K562 (cell line): ENCODE data around the gene DNAH3. TPM values are rescaled to one million over a fixed set of nuclear protein-coding genes. Genes with fewer than 3 reads are reported as not detected.

ENCODE experiments used
- ATAC-seq: fragments of 200-7000 bp; cut with Tn5 transposase; 3 replicates; pipeline ENCODE4 v1.9.1; 2020; ENCODE audit warnings: moderate library complexity
- BruUV-seq: library from RNA; stranded (reverse); fragments of 400-500 nt; replicated peaks from 2 replicates; lab custom pipeline; 2021; lab: Mats Ljungman, UMichigan
- CTCF ChIA-PET: fragments of 300-600 bp; formaldehyde crosslinking; extraction: SDS; loops from one replicate; lab custom pipeline; 2021; ENCODE audit warnings: low intra/inter-chr PET ratio; lab: Yijun Ruan, JAX
- POLR2A ChIA-PET: fragments of 300-600, 350-650 bp; sonication (Branson Sonifier 250); formaldehyde crosslinking; extraction: SDS; loops from one replicate; lab custom pipeline; 2021; ENCODE audit warnings: antibody characterized with exemption, inconsistent platforms; lab: Yijun Ruan, JAX
- DNase-seq, 4 experiments: peaks; one replicate each; pipeline versions ENCODE4 v3.0.0 to v3.0.0-alpha.2; 2011 to 2018; ENCODE audit warnings: low spot score in 3 of 4, mixed read lengths in 3 of 4; ENCODE audit errors: extremely low read depth in 1 of 4
- FAIRE-seq: peaks from 2 replicates; lab custom pipeline; 2011; peaks lifted over from hg19 to GRCh38; lab: Jason Lieb, UNC
- H2AFZ ChIP-seq: 2 replicates; pipeline ENCODE4 v1.6.0; 2011; ENCODE audit warnings: low read depth, low read length, control low read depth, inconsistent platforms
- H3K27ac ChIP-seq: fragments of 200-600 bp; 3 replicates; pipeline ENCODE4 v1.8.0; 2011; ENCODE audit warnings: low read depth, mild to moderate bottlenecking, control low read depth, inconsistent platforms, low read length, moderate library complexity, mixed read lengths; ENCODE audit errors: extremely low read depth
- H3K27me3 ChIP-seq, 2 experiments: fragments of 300-600 bp in 1 of 2; 2 replicates in 1 of 2; 3 replicates in 1 of 2; pipeline versions ENCODE4 v1.6.0 to v1.8.0; 2011; ENCODE audit warnings: inconsistent platforms in 2 of 2, low read length in 2 of 2, mild to moderate bottlenecking in 1 of 2, mixed read lengths in 1 of 2, moderate library complexity in 1 of 2; ENCODE audit not compliant: control insufficient read depth in 2 of 2, insufficient read depth in 2 of 2
- H3K36me3 ChIP-seq: fragments of 300-600 bp; 3 replicates; pipeline ENCODE4 v1.8.0; 2011; ENCODE audit warnings: mild to moderate bottlenecking, low read length, inconsistent platforms; ENCODE audit not compliant: control insufficient read depth, insufficient read depth
- H3K4me1 ChIP-seq, 2 experiments: fragments of 200-600 bp in 1 of 2; replicated peaks in 1 of 2; 2 replicates in 1 of 2; 3 replicates in 1 of 2; pipeline versions ENCODE4 v1.5.1 to v1.8.0; 2011; ENCODE audit warnings: inconsistent platforms in 2 of 2, low read length in 2 of 2, mild to moderate bottlenecking in 1 of 2, mixed read lengths in 1 of 2, moderate library complexity in 1 of 2; ENCODE audit not compliant: control insufficient read depth in 2 of 2, insufficient read depth in 2 of 2
- H3K4me2 ChIP-seq: 2 replicates; pipeline ENCODE4 v1.6.1; 2011; ENCODE audit warnings: low read length, control low read depth, inconsistent platforms, mixed read lengths; ENCODE audit not compliant: insufficient read depth
- H3K4me3 ChIP-seq: fragments of 200-600 bp; sonication (generic), shearing (Covaris generic); 2 replicates; pipeline ENCODE4 v1.5.1; 2016; ENCODE audit warnings: control low read depth, inconsistent platforms
- H3K79me2 ChIP-seq: fragments of 200-600 bp; 3 replicates; pipeline ENCODE4 v1.8.0; 2011; ENCODE audit warnings: low read length, inconsistent platforms; ENCODE audit not compliant: control insufficient read depth, insufficient read depth
- H3K9ac ChIP-seq, 2 experiments: 2 replicates each; pipeline versions ENCODE4 v1.6.0 to v1.6.1; 2011; ENCODE audit warnings: low read depth in 2 of 2, low read length in 2 of 2, control low read depth in 1 of 2, inconsistent platforms in 1 of 2, mild to moderate bottlenecking in 1 of 2, mixed read lengths in 1 of 2; ENCODE audit not compliant: insufficient read depth in 1 of 2
- H3K9me1 ChIP-seq: one replicate; pipeline ENCODE4 v1.6.0; 2011; ENCODE audit warnings: inconsistent platforms, mild to moderate bottlenecking, low read length, moderate library complexity; ENCODE audit not compliant: control insufficient read depth, insufficient read depth
- H3K9me3 ChIP-seq: replicated peaks from 2 replicates; pipeline ENCODE4 v1.5.1; 2011; ENCODE audit warnings: low read depth, low read length, inconsistent platforms; ENCODE audit not compliant: control insufficient read depth, insufficient read depth
- H4K20me1 ChIP-seq: replicated peaks from 2 replicates; pipeline ENCODE4 v1.6.1; 2011; ENCODE audit warnings: low read length, inconsistent platforms, mixed read lengths; ENCODE audit not compliant: control insufficient read depth, insufficient read depth
- CLOCK ChIP-seq: fragments of 250-450 bp; sonication (Bioruptor Pico); IDR thresholded peaks from 2 replicates; pipeline ENCODE4 v1.4.0; 2020; ENCODE audit warnings: mild to moderate bottlenecking, moderate library complexity, borderline replicate concordance
- DIDO1 ChIP-seq: fragments of 450-650 bp; IDR thresholded peaks from 2 replicates; pipeline ENCODE4 v1.6.1; 2016; ENCODE audit warnings: low read depth, missing biosample characterization, missing genetic modification characterization
- E4F1 ChIP-seq: fragments of 250-450 bp; sonication (Bioruptor Pico); IDR thresholded peaks from 2 replicates; pipeline ENCODE4 v1.5.0; 2021; ENCODE audit warnings: mild to moderate bottlenecking, borderline replicate concordance
- KAT2B ChIP-seq: IDR thresholded peaks from one replicate; pipeline ENCODE4 v1.6.1; 2012; ENCODE audit warnings: low read depth, mild to moderate bottlenecking, control low read depth, inconsistent platforms, low read length, moderate library complexity
- KDM5B ChIP-seq: fragments of 200-600 bp; sonication (generic); IDR thresholded peaks from 2 replicates; pipeline ENCODE4 v1.6.1; 2012; ENCODE audit warnings: low read depth, mild to moderate bottlenecking, moderate library complexity, low read length, control low read depth, inconsistent platforms; ENCODE audit not compliant: insufficient replicate concordance
- NR2C1 ChIP-seq, 2 experiments: fragments of 450-650 bp; IDR thresholded peaks; 2 replicates each; pipeline ENCODE4 v1.6.1; 2017; ENCODE audit warnings: mild to moderate bottlenecking in 2 of 2, antibody characterized with exemption in 1 of 2, inconsistent platforms in 1 of 2, missing compliant biosample characterization in 1 of 2, missing genetic modification characterization in 1 of 2
- NR4A1 ChIP-seq, 2 experiments: fragments of 250-450 bp in 1 of 2; fragments of 450-650 bp in 1 of 2; sonication (Bioruptor Pico) in 1 of 2; IDR thresholded peaks; 2 replicates each; pipeline versions ENCODE4 v1.4.0 to v1.6.1; 2016 to 2020; ENCODE audit warnings: mild to moderate bottlenecking in 2 of 2, missing compliant biosample characterization in 1 of 2, missing genetic modification characterization in 1 of 2, moderate library complexity in 1 of 2
- PHB2 ChIP-seq: fragments of 450-650 bp; IDR thresholded peaks from 2 replicates; pipeline ENCODE4 v1.6.1; 2017; ENCODE audit warnings: low read depth
- PHTF2 ChIP-seq: fragments of 250-450 bp; sonication (Bioruptor Pico); IDR thresholded peaks from 2 replicates; pipeline ENCODE4 v1.5.0; 2021; ENCODE audit warnings: mild to moderate bottlenecking
- RBM22 ChIP-seq: fragments of 200-400 bp; formaldehyde crosslinking; IDR thresholded peaks from 2 replicates; pipeline ENCODE4 v1.6.1; 2018; ENCODE audit warnings: low read length, low read depth; ENCODE audit not compliant: poor library complexity, severe bottlenecking
- SP2 ChIP-seq: IDR thresholded peaks from 2 replicates; pipeline ENCODE4 v1.6.1; 2011; ENCODE audit warnings: mild to moderate bottlenecking, low read depth, low read length, moderate library complexity; ENCODE audit not compliant: poor library complexity, severe bottlenecking; ENCODE audit errors: extremely low read depth
- TEAD2 ChIP-seq: fragments of 450-650 bp; IDR thresholded peaks from 2 replicates; pipeline ENCODE4 v1.6.1; 2016; ENCODE audit warnings: missing genetic modification characterization, control low read depth, missing compliant biosample characterization
- TOE1 ChIP-seq, 2 experiments: fragments of 450-650 bp in 1 of 2; sonication (generic) in 1 of 2; formaldehyde crosslinking in 1 of 2; IDR thresholded peaks; 2 replicates each; pipeline versions ENCODE4 v1.7.1 to v1.8.0; 2016 to 2022; ENCODE audit warnings: borderline replicate concordance in 2 of 2, mild to moderate bottlenecking in 2 of 2, antibody characterized with exemption in 1 of 2, inconsistent platforms in 1 of 2, low read depth in 1 of 2, missing genetic modification reagents in 1 of 2, moderate library complexity in 1 of 2
- U2AF1 ChIP-seq: fragments of 200-400 bp; formaldehyde crosslinking; optimal IDR thresholded peaks from 2 replicates; pipeline ENCODE3; 2017; ENCODE audit warnings: mild to moderate bottlenecking, low read depth, low read length, moderate library complexity
- ZBTB2 ChIP-seq: fragments of 450-650 bp; IDR thresholded peaks from 2 replicates; pipeline ENCODE4 v1.6.1; 2016; ENCODE audit warnings: antibody characterized with exemption
- WGBS: fragments of 100-300 bp; shearing (Covaris generic); methylation state at CpG from one replicate; pipeline ENCODE4 v1.1.6; 2016; ENCODE audit warnings: low coverage, mixed read lengths; ENCODE audit not compliant: insufficient coverage; ENCODE audit errors: missing lambda C conversion rate; 5-methylcytosine and 5-hydroxymethylcytosine counted together
- in situ Hi-C: fragments of 300-500 bp; cut with MboI; formaldehyde crosslinking; loops from 4 replicates; pipeline ENCODE4 v1.15.0; 2018; ENCODE audit warnings: inconsistent platforms, mixed read lengths
- intact Hi-C: fragments of 100-400 bp; cut with micrococcal nuclease; formaldehyde crosslinking; loops from 2 replicates; pipeline ENCODE4 v1.14.2; 2022
- polyA plus RNA-seq, 8 experiments: library from polyadenylated mRNA; depleted of rRNA in 4 of 8; stranded (reverse) in 5 of 8; unstranded in 3 of 8; fragments of >200 nt; fragmentation: Nextera tagmentation in 2 of 8; fragmentation: Illumina TruSeq in 1 of 8; extraction: Ambion mirVana in 2 of 8; extraction: Trizol in 1 of 8; gene quantifications; 2 replicates each; pipeline versions ENCODE4 v1.2.1 to v1.2.3, GENCODE V29; 2011 to 2014; ENCODE audit warnings: inconsistent platforms in 1 of 8, missing spikeins in 1 of 8
- total RNA-seq, 7 experiments: library from RNA; depleted of rRNA in 6 of 7; stranded (reverse); fragments of >200 nt in 6 of 7; fragmentation: Illumina TruSeq in 2 of 7; extraction: Trizol in 2 of 7; gene quantifications; 2 replicates each; pipeline versions ENCODE4 v1.2.1 to v1.2.3, GENCODE V29; 2011 to 2021; ENCODE audit warnings: low replicate concordance in 1 of 7

Gene DNAH3
- total and polyA plus RNA-seq, 9 of the 15 experiments (the other 6 are each of a cell fraction or from before 2014, with no cell fraction given) = 0.32 to 0.84 (median 0.44) TPM

GRCh38 chr16:20969386-20969785 lies 181.3 kb downstream of the DNAH3 start:
- ATAC-seq = no peak
- no peaks in the 10 kb centered on the region; a peak in 1 of 5 replicates for H3K4me1 ChIP-seq
- no peaks in the 10 kb centered on the region for H3K9me1 ChIP-seq
- no peak for DNase-seq
- H4K20me1 ChIP-seq = no peaks in the 10 kb centered on the region
- in situ Hi-C loops (no loop called here), intact Hi-C loops (no loop called here)
- no peak overlapping the region for H3K4me2 ChIP-seq
- no peaks in the 10 kb centered on the region for H3K79me2 ChIP-seq
- H3K9me3 ChIP-seq = no peaks in the 10 kb centered on the region; the same call in 1 of the 2 replicates
- FAIRE-seq = no peak
- ChIA-PET CTCF (no interaction called here), POLR2A (no interaction called here)
- H3K27ac ChIP-seq = no peak overlapping the region
- H3K4me3 ChIP-seq = no peak overlapping the region
- H3K27me3 ChIP-seq = peaks cover 28 to 58% of the 10 kb centered on the region in 2 experiments
- H2AFZ ChIP-seq = no peak overlapping the region
- BruUV-seq = no TSS peak
- no peak overlapping the region for H3K9ac ChIP-seq
- H3K36me3 ChIP-seq = no peaks in the 10 kb centered on the region
- WGBS = 0% methylated on average over 5 of the region's 5 CpGs
- TF ChIP-seq CLOCK (no peak), NR2C1 (IDR thresholded peaks at IDR 0.05) (no peak), NR2C1 (tag; IDR thresholded peaks at IDR 0.05) (no peak), NR4A1 (CRISPR knock-in tag; IDR thresholded peaks at IDR 0.05) (no peak), NR4A1 (tag; IDR thresholded peaks at IDR 0.05) (no peak), ZBTB2 (no peak), E4F1 (CRISPR knock-in tag) (no peak), TOE1 (IDR thresholded peaks at IDR 0.05; ENCODE audit: borderline replicate concordance) (no peak), TOE1 (CRISPR knock-in tag; IDR thresholded peaks at IDR 0.05; ENCODE audit: borderline replicate concordance, low read depth) (no peak), DIDO1 (tag) (no peak), KAT2B (no peak), SP2 (no peak), PHTF2 (CRISPR knock-in tag) (no peak), TEAD2 (tag) (no peak), U2AF1 (no peak), KDM5B (no peak), RBM22 (no peak), PHB2 (no peak)
